Heart left ventricle (tissue), 16 donors: ENCODE results near the gene FUT3. TPM values are rescaled to one million over a fixed set of nuclear protein-coding genes. Genes with fewer than 3 reads are reported as not detected.
A peak's percentile ranks its signal among the peaks of the same experiment; 100 is the strongest.
"Not testable (repeated sequence)": the region's sequence is repeated elsewhere in the genome, so short reads cannot be mapped to it uniquely, and the experiment has no call there.

Source experiments
- ATAC-seq, 4 donors: fragments of 200-7000 bp; cut with Tn5 transposase; one replicate each; pipeline ENCODE4 v1.9.1; 2020 to 2022; ENCODE audit warnings: moderate library complexity in 4 of 4, mild to moderate bottlenecking in 3 of 4, moderate number of reproducible peaks in 1 of 4
- DNase-seq, 5 donors: peaks; one replicate each; pipeline ENCODE4 v3.0.0-alpha.2; 2020
- H3K27ac ChIP-seq, 12 donors: fragments of 200-600 bp; sonication (generic) in 4 of 12; one replicate each; pipeline versions ENCODE4 v1.5.0 to v1.8.0; 2016 to 2022; ENCODE audit warnings: mild to moderate bottlenecking in 2 of 12
- H3K27me3 ChIP-seq, 9 donors: fragments of 200-600 bp; sonication (generic) in 2 of 9; one replicate each; pipeline versions ENCODE4 v1.5.1 to v1.8.0; 2016 to 2022; ENCODE audit warnings: mild to moderate bottlenecking in 3 of 9
- H3K36me3 ChIP-seq, 9 donors: fragments of 200-600 bp; sonication (generic) in 2 of 9; one replicate each; pipeline versions ENCODE4 v1.5.0 to v1.8.0; 2018 to 2022; ENCODE audit warnings: mild to moderate bottlenecking in 2 of 9
- H3K4me1 ChIP-seq, 12 donors: fragments of 200-600 bp; sonication (generic) in 4 of 12; one replicate each; pipeline versions ENCODE4 v1.5.0 to v1.8.0; 2016 to 2022; ENCODE audit warnings: mild to moderate bottlenecking in 3 of 12
- H3K4me3 ChIP-seq, 12 donors: fragments of 200-600 bp; sonication (generic) in 4 of 12; one replicate each; pipeline versions ENCODE4 v1.5.0 to v1.8.0; 2017 to 2022; ENCODE audit warnings: mild to moderate bottlenecking in 9 of 12, moderate library complexity in 4 of 12
- H3K9me3 ChIP-seq, 12 donors: fragments of 200-600 bp; sonication (generic) in 4 of 12; one replicate each; pipeline versions ENCODE4 v1.5.0 to v1.8.0; 2016 to 2022; ENCODE audit warnings: mild to moderate bottlenecking in 1 of 12
- POLR2A ChIP-seq, 2 donors: fragments of 450-650 bp; IDR thresholded peaks; one replicate each; pipeline ENCODE4 v1.6.1; 2017; ENCODE audit warnings: antibody characterized with exemption in 2 of 2, mild to moderate bottlenecking in 2 of 2, moderate library complexity in 2 of 2
- WGBS, 4 donors: extraction: QIAGEN DNeasy Blood & Tissue Kit in 2 of 4; methylation state at CpG; one replicate each; pipeline versions ENCODE4 v1.1.5 to v1.1.7; 2013 to 2018; 5-methylcytosine and 5-hydroxymethylcytosine counted together
- intact Hi-C, 10 donors: fragments of 100-400 bp; cut with DNase I; formaldehyde crosslinking; loops; one replicate each; pipeline versions ENCODE4 v1.11.1 to v1.14.2; 2022
- polyA plus RNA-seq, 2 donors: library from polyadenylated mRNA; stranded (reverse); fragments of 200-250 nt; gene quantifications; one replicate each; pipeline ENCODE4 v1.2.3, GENCODE V29; 2013
- total RNA-seq, 9 donors: library from RNA; depleted of rRNA in 2 of 9; stranded (reverse); fragments of >200 nt in 2 of 9; fragmentation: NEBNext Ultra II Directional in 3 of 9; extraction: Animal tissue kit (Norgen Biotek cat#: 25700) in 3 of 9; gene quantifications; one replicate each; pipeline versions ENCODE4 v1.1.0 to v1.2.4, GENCODE V29; 2016 to 2023
- TF ChIP-seq, protein P1 (sequence below), 12 donors: fragments of 200-600 bp; sonication (generic) in 4 of 12; IDR thresholded peaks; one replicate each; pipeline versions ENCODE4 v1.5.0 to v1.8.0; 2018 to 2022; ENCODE audit warnings: antibody characterized with exemption in 12 of 12, mild to moderate bottlenecking in 5 of 12
- donor health status: ischemic (EF 13 %, LVEDD 7.1; RV severe dilation, severe dysfunction).
- donor health status: healthy with polysubstance abuse.
- donor health status: DM: no; HTN: yes; CAD: no.
- donor health status: DM: no; HTN: no; CAD: no.
- donor health status: ischemic (EF 25% LVEDD 6.9; RV normal size, moderate dysfunction).
- donor health status: ischemic (EF 25% LVEDD 5.7; RV mildly dilated, moderate dysfunction).
- donor health status: healthy.
- donor health status: DM: yes; HTN: yes; CAD: no.
- donor health status: ischemic (EF 35%, LVEDD 5.7; RV mildly dilated, moderate dysfunction).
- donor health status: nonischemic (EF 11% LVEDD 7.7; RV severe dilation, severe dysfunction).
- donor health status: DM: yes; HTN: yes; CAD: no.
- donor health status: PGD.
- donor health status: ischemic (EF 29% LVEDD 5.4; RV normal size, mild dysfunction).
- donor health status: nonischemic (EF 23%, LVEDD 6.1; RV moderate dilation, normal function).

Gene FUT3
- total and polyA plus RNA-seq, 11 donors: 0.07 TPM; not detected in 10

- 48 to 71% (median 59%) methylated on average over 4 of the region's 4 CpGs for WGBS, 4 donors
- peaks cover 0 to 15% (median 0%) of the 10 kb centered on the region in 9 donors for H3K27me3 ChIP-seq
Observed at GRCh38 chr19:5891572-5891937, 40.3 kb upstream of the FUT3 start.

DNA sequence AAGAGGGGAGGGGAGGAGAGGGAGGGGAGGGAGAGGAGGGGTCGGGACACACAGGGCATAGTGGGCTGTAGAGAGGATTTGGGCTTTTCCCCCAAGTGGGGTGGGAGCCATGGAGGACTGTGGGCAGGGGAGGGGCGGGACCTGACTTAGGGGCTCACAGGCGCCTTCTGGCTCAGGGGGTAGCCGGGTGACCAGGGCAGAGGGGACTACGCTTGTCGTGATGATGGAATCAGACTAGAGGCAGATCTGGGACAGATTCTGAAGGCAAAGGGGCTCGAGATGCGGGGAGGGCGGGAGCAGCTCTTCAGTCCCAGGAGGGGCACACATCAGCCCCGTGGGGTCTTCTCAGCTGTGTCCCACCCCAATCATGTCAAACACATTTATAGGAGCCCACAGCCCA is 38.9 kb upstream of the FUT3 start:
- ATAC-seq (no peak), DNase-seq (no peak)
- Histone ChIP-seq H3K9me3 (no peaks in the 10 kb centered on the region), H3K4me3 (no peak overlapping the region), H3K36me3 (peaks cover 0 to 6% (median 2%) of the 10 kb centered on the region in 9 donors), H3K4me1 (peaks cover 0 to 37% (median 20%) of the 10 kb centered on the region in 12 donors), H3K27ac (peak overlapping the region in 1 of 12 donors; percentile 46), H3K27me3 (peaks cover 0 to 15% (median 0%) of the 10 kb centered on the region in 9 donors)
- TF ChIP-seq POLR2A (IDR thresholded peaks at IDR 0.05): no peak
- TF ChIP-seq, protein P1, sequence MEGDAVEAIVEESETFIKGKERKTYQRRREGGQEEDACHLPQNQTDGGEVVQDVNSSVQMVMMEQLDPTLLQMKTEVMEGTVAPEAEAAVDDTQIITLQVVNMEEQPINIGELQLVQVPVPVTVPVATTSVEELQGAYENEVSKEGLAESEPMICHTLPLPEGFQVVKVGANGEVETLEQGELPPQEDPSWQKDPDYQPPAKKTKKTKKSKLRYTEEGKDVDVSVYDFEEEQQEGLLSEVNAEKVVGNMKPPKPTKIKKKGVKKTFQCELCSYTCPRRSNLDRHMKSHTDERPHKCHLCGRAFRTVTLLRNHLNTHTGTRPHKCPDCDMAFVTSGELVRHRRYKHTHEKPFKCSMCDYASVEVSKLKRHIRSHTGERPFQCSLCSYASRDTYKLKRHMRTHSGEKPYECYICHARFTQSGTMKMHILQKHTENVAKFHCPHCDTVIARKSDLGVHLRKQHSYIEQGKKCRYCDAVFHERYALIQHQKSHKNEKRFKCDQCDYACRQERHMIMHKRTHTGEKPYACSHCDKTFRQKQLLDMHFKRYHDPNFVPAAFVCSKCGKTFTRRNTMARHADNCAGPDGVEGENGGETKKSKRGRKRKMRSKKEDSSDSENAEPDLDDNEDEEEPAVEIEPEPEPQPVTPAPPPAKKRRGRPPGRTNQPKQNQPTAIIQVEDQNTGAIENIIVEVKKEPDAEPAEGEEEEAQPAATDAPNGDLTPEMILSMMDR (IDR thresholded peaks at IDR 0.05): no peak
- 58 to 65% (median 62%) methylated on average over 10 of the region's 10 CpGs for WGBS, 4 donors
- intact Hi-C loops: loop anchor here in 9 of 10 donors (2.0 to 5.0 kb wide), 4 partner anchors 63 to 88 kb away; partner anchors contain the start of gene NRTN (in 1 of the 9)

More at GRCh38 chr19:5891572-5891937, 40.3 kb upstream of the FUT3 start:
- Histone ChIP-seq H3K4me3 (no peak overlapping the region), H3K9me3 (no peaks in the 10 kb centered on the region), H3K36me3 (peaks cover 0 to 21% (median 14%) of the 10 kb centered on the region in 9 donors), H3K27ac (no peak overlapping the region), H3K4me1 (peaks cover 0 to 51% (median 27%) of the 10 kb centered on the region in 12 donors)
- ATAC-seq (no peak), DNase-seq (no peak)
- intact Hi-C loops: loop anchor here in 9 of 10 donors (2.0 to 5.0 kb wide), 4 partner anchors 64 to 89 kb away; partner anchors contain the start of gene NRTN (in 1 of the 9)
- TF ChIP-seq, protein P1 (IDR thresholded peaks at IDR 0.05): no peak
- no peak for TF ChIP-seq POLR2A (IDR thresholded peaks at IDR 0.05)

GRCh38 chr19:5889288-5889971 is 38.2 kb upstream of the FUT3 start:
- peaks cover 0 to 31% (median 18%) of the 10 kb centered on the region in 12 donors for H3K4me1 ChIP-seq
- no peaks in the 10 kb centered on the region for H3K36me3 ChIP-seq
- ATAC-seq (no peak), DNase-seq (no peak)
- no peaks in the 10 kb centered on the region for H3K9me3 ChIP-seq
- 49 to 63% (median 58%) methylated on average over 17 of the region's 17 CpGs for WGBS, 4 donors
- intact Hi-C loops: no loop called here
- H3K27ac ChIP-seq: peak overlapping the region in 1 of 12 donors; percentile 46
- no peak for TF ChIP-seq POLR2A (IDR thresholded peaks at IDR 0.05)
- TF ChIP-seq, protein P1 (IDR thresholded peaks at IDR 0.05): no peak
- peaks cover 0 to 15% (median 0%) of the 10 kb centered on the region in 9 donors for H3K27me3 ChIP-seq
- H3K4me3 ChIP-seq: no peak overlapping the region

- 76 to 81% (median 78%) methylated on average over 11 of the region's 11 CpGs for WGBS, 4 donors
- DNase-seq, ATAC-seq, H3K9me3 ChIP-seq, intact Hi-C loops, H3K4me3 ChIP-seq, H3K27me3 ChIP-seq, H3K36me3 ChIP-seq: not testable (repeated sequence)
- H3K27ac ChIP-seq: peak overlapping the region in 1 of 12 donors; percentile 43
- peaks cover 0 to 14% (median 9%) of the 10 kb centered on the region in 12 donors for H3K4me1 ChIP-seq
Observed at GRCh38 chr19:5884065-5884811, 33.0 kb upstream of the FUT3 start.

DNA sequence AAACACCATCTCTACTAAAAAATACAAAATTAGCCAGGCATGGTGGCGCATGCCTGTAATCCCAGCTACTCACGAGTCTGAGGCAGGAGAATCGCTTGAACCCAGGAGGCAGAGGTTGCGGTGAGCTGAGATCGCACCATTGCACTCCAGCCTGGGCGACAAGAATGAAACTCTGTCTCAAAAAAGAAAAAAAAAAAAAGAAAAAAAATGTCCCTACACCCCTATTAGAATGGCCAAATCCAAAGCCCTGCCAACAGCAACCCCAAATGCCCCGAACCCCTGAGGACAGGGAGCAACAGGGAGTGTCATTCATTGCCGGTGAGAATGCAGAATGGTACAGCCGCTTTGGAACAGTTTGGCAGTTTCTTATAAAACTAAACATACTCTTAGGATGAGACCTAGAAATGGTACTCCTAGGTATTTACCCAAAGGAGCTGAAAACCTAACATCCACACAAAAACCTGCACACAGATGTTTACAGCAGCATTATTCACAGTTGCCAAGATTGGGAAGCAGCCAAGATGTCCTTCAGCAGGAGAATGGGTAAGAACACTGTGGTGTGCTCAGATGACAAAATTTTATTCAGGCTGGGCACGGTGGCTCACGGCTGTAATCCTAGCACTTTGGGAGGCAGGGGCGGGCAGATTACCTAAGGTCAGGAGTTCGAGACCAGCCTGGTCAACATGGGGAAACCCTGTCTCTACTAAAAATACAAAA is 32.1 kb upstream of the FUT3 start:
- H3K36me3 ChIP-seq, H3K9me3 ChIP-seq, H3K4me3 ChIP-seq, DNase-seq, ATAC-seq, intact Hi-C loops: not testable (repeated sequence)
- H3K4me1 ChIP-seq: peaks cover 0 to 14% (median 9%) of the 10 kb centered on the region in 12 donors
- peak overlapping the region in 1 of 12 donors; percentile 43 for H3K27ac ChIP-seq
- WGBS, 4 donors: 69 to 76% (median 73%) methylated on average over 13 of the region's 13 CpGs
- H3K27me3 ChIP-seq: peaks cover 0 to 12% (median 0%) of the 10 kb centered on the region in 9 donors
